GM19238 (cell line): Measurements from ENCODE around the gene GSTO1.
A peak's percentile ranks its signal among the peaks of the same experiment; 100 is the strongest.

Source experiments
- DNase-seq: peaks from one replicate; pipeline ENCODE4 v3.0.0; 2011; ENCODE audit warnings: low spot score; ENCODE audit not compliant: insufficient read length

GSTO1 gene

DNA sequence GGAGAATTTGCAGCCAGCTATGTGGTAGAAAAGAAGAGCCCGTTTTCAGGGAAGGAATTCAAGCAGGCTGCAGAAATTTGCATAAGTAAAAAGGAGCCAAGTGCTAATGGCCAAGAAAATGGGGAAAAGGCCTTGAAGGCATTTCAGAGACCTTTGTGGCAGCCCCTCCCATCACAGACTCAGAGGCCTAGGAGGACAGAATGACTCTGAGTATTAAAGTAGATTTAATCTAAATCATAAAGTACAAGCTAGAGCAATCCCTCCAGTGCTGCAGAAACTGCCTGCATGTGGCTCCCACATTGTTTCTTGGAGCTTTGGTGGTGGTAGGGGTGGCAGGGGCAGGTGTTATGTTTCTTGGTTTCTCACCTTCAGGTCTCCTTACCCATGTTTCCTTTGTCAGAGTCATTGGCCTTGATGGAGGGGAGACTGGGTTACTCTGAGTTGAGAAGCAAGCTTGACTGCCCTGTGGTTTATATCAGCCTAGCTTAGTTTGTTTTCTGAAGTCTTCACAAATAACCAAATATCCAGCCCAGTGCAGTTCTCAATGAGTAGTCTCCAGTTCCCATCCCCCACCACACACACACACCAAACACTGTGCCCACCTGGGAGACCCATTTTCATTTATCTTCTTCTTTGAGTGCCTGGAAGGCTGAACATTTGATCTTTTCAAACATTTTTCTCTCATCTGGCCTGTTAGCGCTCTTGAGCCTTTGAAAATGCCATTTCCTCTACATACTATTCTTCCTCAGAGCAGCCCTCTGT is 49.1 kb downstream of the GSTO1 start:
- no peak for DNase-seq

DNA sequence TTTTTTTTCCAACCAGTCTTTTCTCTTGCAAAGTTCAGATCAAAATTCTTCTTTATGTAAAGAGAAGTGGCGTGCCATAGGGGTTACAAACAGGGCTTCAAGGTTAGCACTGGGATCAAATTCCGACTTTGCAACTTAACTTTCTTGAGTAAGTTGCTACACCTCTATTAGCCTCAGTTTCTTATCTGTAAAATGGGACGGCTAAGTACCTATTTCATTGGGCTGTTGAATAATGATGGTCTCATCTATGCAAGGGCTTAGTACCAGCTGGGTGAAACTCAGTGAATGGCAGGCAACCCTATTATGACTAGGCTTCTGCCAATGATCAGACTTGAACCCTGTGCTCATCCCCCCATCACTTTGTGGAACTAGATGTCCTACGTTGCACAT is 49.7 kb downstream of the GSTO1 start:
- DNase-seq = no peak

DNA sequence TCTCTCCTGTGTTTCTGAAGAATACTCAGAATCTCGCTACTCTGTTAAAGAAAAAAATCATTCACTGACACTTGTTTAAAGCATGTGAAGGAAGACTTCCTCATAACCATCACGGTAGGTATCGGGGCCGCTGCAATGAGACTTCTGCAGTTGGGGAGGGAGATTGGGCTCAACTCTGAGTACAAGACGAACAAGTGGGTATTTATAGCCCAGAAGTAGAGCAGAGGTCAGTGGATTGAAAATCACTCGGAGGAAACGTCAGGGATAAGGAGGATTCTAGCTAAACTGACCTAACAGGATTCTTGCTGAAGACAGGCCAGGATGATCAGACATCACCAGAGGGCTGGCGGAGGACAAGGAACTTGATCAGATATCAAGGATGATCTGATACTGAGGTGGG is 50.2 kb downstream of the GSTO1 start:
- DNase-seq = no peak

DNA sequence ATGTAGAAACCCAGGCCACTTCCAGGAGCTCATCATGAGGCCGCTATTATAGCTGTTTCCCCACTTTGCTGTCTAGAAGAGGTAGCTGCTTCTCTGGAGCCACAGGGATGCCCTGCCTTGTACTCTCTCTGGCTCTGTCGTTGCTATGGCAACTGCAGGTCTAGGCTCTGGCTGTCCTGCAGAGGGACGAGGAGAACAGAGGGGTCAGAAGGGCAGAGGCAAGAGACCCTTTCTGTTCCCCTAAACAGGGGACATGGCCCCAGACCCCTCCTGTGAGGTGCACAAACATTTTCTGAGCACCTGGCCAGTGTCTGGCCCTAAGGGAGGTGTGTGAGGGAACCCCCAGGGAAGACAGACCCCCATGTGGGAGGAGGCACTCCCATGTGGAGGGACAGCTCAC is 52.2 kb downstream of the GSTO1 start:
- no peak for DNase-seq

DNA sequence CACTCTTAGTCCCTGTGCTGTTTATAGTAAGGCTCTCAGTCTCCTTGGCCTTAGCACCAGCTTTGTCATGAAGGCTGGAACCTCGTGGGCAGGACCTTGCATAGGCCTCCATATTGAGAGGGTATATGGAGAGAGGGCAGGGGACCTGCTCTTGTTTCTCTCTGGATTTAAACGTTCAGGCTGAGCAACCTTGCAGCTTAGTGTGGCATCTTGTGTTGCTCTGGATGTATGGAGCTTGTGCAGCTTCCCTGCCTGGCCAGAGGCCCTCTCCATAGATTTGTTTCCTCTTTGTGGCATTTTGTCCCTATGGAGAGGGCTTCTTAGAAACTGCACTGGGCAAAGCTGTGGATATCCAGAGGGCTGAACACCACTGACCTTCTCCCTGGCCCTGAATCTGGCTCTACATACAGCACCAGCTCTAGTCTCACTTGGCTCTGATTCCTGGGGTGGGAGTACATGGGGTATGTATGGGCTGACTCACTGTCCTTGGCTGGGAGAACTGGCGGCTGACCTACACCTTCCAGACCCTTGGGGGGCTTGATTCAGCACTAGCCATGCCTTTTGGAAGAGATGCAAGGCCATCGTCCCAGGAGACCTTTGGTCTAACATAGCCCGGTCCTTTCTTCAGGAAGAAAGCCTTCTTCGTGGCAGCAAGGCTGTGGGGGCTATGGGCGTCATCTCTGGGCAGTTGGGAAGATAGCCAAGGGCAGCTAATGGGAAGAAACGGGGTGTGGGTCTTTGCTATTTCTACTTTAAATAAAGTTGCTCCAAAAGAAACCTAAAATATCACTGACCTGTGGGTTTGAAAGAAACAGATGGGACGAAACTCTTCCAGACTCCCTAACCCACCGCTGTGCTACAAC is 53.1 kb downstream of the GSTO1 start:
- DNase-seq = no peak

DNA sequence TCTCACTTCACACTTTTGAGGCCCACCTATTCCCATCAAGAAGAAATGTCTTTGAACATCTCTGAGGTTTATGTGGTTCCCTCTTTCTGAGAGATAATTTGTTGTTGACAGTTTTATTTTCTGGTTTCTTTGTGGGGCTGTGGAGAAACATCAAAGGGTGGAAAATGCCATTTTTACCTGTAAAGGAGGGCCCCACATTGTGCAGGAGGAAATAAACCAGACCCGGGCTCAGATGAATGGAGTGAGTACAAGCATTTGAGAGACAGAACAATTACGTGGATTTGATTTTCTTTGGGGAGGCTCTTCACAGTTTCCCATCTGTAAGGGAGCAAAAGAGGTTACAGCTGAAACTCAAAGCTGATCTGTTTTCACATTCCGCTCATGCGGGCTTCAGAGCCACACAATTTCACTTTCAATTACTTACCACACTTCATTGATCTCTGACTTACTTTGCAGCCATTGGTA is 53.8 kb downstream of the GSTO1 start:
- DNase-seq = peak; percentile 49

DNA sequence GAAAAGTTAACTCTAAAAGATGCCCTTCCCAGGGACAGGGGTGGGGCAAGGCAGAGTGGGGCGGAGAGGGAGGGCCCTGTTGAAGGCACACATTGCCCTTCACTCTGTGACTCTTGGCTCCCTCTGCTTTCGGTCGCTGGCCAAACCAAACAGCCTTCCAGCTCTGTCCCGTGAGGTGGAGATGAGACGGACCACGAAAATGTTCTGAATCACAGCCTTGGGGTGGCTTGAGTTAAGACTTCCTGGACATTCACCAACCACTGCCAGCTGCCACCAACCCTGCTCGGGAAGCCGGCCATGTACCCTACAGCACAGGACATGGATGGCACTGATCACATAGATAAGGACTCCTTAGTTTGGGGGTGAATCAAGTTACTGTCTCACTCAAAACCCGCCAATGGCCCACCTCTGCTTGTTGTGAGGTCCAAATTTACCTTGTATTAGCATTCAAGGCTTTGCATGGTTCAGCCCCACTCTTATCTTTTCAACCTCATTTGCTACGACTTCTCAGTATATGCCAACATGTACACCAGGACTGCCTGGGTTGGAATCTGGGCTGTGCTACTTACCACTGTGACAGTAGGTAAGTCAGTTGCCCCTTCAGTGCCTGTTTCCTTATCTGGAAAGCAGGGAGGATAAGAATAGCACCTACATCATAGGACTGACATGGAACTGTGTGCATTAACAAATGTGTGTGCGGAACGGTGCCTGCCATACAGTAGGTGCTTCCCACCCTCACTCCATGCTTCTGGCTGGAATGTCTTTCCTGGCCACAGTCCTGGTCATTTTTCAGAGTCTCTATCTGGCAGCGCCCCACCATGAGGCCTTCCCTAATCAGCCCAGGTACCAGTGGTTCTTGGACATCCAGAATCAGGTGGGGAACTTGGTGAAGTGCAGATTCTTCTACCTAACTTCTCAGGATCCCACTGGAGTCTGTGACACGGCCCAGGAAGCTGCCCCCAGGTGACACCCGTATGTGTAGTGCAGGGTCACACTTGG is 55.6 kb downstream of the GSTO1 start:
- no peak for DNase-seq

DNA sequence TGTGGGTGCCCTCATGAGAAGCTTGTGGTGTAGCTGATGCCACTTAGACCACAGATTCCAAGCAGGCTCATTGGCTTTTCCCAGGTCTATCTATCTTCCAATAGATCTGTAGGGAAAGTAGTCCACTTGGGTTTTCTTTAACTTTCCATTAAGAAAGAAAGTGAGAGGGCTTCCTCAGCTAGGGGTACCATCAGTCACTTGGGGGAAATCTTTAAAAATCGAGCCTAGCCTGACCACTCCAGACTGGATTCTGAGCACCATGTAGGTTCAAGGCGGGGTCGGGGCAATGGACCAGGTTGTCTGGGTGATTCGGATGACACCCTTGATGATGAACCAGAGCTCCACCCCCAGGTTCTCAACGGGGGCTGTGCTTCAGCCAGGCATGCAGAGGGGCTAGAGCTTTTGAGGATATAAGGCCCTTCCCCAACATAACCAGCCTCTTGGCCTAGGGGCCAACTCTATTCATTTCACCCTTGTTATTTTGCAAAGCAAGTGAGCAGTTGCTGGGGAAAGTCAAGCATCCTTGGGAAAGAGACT is 56.6 kb downstream of the GSTO1 start:
- no peak for DNase-seq

DNA sequence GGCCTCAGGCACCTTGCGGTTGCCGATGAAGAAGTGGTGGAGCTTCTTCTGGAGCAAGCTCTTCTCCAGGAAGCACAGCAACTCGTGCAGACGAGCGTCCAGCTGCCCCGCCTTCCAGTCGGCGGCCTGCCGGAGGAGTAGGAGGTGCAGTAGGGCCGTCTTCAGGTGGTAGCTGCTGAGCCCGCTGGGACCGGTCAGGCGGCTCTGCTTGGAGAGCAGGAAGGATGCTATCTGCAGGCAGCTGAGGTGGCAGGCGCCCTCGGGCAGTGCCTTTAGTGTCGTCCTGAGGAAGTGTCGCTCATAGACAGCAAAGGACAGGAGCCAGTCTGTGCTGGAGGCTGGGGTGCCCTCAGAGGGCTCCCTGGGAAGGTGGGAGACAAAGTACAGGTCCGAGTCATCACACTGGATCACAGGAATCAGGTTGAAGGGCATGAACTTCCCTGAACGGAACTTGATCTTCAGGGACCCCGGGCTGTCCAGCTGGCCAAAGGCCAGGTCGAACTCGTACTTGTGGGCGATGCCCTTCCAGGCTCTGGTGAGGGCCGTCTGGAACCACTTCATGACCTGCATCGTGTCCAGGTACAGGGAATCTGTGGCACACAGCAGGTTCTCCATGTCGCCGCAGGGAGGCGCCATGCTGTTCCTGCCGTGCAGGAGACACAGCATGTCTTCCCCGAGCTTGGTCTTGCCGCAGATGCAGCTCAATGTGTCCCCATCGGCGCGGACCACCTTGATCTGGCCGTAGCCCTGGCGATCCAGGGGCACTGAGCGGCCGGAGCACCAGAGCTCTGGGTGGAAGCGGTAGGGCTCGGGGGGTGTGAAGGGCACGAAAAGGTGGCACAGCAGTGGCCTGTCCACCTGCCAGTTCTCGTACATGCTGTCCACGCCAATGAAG is 60.1 kb downstream of the GSTO1 start:
- no peak for DNase-seq

DNA sequence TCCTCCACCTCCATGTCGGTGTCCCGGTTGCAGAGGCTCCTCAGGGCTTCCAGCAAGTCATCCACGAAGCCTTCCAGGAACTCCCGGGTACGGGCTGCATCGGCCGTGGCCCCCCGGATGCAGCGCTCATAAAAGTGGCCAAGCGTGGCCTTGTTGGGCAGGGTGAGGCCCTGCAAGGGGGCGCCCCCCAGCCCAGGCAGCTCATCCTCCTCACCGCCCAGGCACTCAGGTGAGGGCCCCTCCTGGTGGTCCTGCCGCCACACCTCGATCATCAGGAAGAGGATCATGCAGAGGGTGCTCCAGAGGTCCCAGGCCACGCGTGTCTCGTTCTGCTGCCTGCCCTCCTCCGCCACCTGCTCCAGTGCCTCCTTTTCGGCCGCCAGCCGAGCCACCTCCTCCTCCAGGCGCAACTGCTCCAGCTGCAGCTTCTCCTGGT is 60.8 kb downstream of the GSTO1 start:
- no peak for DNase-seq

DNA sequence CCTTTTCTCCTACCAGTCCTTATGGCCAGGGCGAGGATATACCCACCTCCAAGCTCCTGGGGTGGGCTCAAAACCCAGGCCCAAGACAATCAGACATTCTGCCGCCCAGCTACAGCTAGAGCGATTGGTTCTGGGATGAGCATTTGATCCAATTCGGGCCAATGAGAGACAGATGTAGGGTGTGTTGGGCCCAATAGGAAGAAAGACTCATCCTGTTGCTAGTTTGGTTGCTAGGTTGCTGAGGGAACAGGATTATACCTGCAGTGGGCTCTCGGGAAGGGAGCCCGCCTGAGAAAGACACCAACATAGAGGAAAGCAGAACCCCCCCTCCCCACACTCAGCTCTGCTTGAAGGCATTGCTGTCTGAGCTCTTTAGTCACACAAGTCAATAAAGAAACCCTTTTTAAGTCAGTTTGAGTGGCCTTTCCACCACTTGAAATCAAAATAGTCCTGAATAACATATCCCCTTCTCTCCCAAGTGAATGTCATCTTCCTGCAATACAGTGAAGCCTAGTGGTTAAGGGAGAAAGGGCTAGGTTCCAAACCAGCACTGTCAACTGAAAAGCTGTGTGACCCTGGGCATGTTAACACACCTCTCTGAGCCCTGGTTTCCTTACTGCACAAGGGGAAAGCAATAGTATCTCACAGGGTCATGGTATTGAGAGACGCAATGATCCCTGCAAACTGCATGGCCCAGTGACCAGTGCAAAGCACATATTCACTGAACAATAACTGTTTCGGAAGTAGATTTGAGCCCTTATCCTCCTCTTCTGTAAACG is 61.8 kb downstream of the GSTO1 start:
- no peak for DNase-seq
